GM18499 (cell line): ENCODE data around the gene GPC6.

ENCODE experiments used
- ATAC-seq: cut with Tn5 transposase; IDR thresholded peaks from one replicate; pipeline ENCODE4 v1.9.1; 2021; ENCODE audit warnings: moderate number of reproducible peaks; ENCODE audit not compliant: insufficient read depth, unreplicated experiment

The GPC6 gene

GRCh38 chr13:94239135-94239534 lies 1012.5 kb downstream of the GPC6 start:
- peak; percentile 46 for ATAC-seq

- no peak for ATAC-seq
Observed at GRCh38 chr13:94242554-94242953, 1015.9 kb downstream of the GPC6 start.

GRCh38 chr13:94243551-94243950 lies 1016.9 kb downstream of the GPC6 start:
- no peak for ATAC-seq

GRCh38 chr13:94246495-94246894 lies 1019.9 kb downstream of the GPC6 start:
- no peak for ATAC-seq

GRCh38 chr13:94247890-94248289 lies 1021.3 kb downstream of the GPC6 start:
- no peak for ATAC-seq

- ATAC-seq: no peak
Observed at GRCh38 chr13:94248454-94249228, 1022.0 kb downstream of the GPC6 start.

- no peak for ATAC-seq
Observed at GRCh38 chr13:94249512-94249911, 1022.9 kb downstream of the GPC6 start.

- ATAC-seq: no peak
Observed at GRCh38 chr13:94251831-94252608, 1025.4 kb downstream of the GPC6 start.

GRCh38 chr13:94254737-94255136 lies 1028.1 kb downstream of the GPC6 start:
- ATAC-seq: no peak

GRCh38 chr13:94256721-94257120 lies 1030.1 kb downstream of the GPC6 start:
- no peak for ATAC-seq

- no peak for ATAC-seq
Observed at GRCh38 chr13:94259984-94260383, 1033.4 kb downstream of the GPC6 start.

- no peak for ATAC-seq
Observed at GRCh38 chr13:94261163-94261562, 1034.6 kb downstream of the GPC6 start.

GRCh38 chr13:94263038-94263437 lies 1036.4 kb downstream of the GPC6 start:
- no peak for ATAC-seq

- no peak for ATAC-seq
Observed at GRCh38 chr13:94267581-94268366, 1041.2 kb downstream of the GPC6 start.

- ATAC-seq: no peak
Observed at GRCh38 chr13:94268661-94269060, 1042.1 kb downstream of the GPC6 start.

GRCh38 chr13:94269557-94269956 lies 1043.0 kb downstream of the GPC6 start:
- ATAC-seq: no peak

- no peak for ATAC-seq
Observed at GRCh38 chr13:94270556-94270955, 1043.9 kb downstream of the GPC6 start.

- no peak for ATAC-seq
Observed at GRCh38 chr13:94272038-94272437, 1045.4 kb downstream of the GPC6 start.

GRCh38 chr13:94280349-94280748 lies 1053.7 kb downstream of the GPC6 start:
- ATAC-seq: no peak

GRCh38 chr13:94280845-94281244 lies 1054.2 kb downstream of the GPC6 start:
- ATAC-seq: no peak

- no peak for ATAC-seq
Observed at GRCh38 chr13:94286581-94286980, 1060.0 kb downstream of the GPC6 start.
